T-helper 1 cell (primary cell): Measurements from ENCODE around the gene MAGI1.
"Not testable (repeated sequence)": the region's sequence is repeated elsewhere in the genome, so short reads cannot be mapped to it uniquely, and the experiment has no call there.

ENCODE experiments used
- DNase-seq, 5 donors: peaks; one replicate each; pipeline ENCODE4 v3.0.0-alpha.2; 2012 to 2020

The MAGI1 gene

GRCh38 chr3:65871305-65872141 lies 167.2 kb downstream of the MAGI1 start:
- DNase-seq = no peak

DNA sequence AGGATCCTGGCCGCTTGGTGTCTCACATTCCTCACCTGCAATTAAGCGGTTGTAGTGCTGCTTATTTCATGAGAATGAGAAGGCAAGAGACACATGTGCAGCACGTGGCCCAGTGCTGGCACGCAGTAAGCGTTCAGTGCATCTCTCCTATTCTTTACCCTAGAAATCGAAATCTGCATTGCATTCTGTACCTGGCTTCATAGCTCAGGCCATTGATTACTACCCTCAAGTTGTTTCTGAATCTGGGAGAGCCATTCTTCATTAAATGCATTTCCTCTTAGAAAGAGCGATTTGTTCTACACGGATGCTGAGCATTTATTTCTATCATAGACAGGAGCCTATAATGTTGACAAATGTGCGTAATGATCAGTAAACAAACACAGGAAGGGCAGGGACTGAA lies 168.9 kb downstream of the MAGI1 start:
- DNase-seq = no peak

DNA sequence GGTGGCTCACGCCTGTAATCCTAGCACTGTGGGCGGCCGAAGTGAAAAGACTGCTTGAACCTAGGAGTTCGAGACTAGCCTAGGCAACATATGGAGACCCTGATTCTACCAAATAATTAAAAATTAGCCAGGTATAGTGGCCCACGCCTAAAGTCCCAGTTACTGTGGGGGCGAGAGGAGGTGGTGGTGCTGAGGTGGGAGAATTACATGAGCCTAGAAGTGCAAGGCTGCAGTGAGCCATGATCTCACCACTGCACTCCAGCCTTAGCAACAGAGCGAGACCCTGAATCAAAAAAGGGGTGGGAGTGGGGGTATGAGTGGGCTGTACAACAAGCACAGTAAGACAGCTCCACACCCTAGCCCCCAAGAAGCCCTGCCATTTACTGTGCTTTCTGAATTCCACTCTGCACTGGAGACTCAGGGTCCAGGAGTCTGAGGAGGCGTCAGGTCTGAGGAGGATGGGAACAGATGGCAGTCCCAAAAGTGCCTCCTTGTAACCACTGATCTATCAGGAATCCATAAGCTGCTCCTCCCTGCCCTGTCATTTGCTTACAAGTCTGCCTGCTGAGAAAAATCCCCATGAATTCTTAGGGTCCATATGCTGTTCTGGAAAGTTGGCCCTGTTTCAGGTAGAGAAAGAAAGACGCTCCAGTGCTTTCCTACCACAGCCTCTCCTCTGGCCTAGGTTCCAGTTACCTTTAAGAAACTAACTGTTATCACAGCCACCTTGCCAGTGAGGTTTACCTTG lies 171.1 kb downstream of the MAGI1 start:
- no peak for DNase-seq

GRCh38 chr3:65864357-65864904 lies 174.3 kb downstream of the MAGI1 start:
- no peak for DNase-seq

DNA sequence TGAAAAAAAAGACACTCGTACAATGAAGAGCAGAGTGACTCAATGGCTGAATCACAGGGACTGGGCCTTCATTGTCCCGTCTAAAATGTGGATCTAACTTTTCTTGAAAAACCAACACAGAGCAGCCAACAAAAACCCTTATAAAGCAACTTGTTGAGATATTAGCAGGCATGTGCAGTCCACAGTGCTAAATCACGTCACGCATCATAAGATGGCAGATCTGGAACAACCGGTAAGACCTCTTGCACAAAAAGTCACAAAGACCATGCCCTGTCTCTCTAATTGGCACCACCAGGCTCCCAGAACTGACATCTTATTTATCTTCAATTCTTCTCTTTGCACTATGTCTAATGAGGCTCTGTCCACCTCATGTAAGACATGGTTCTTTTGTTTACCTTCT lies 177.0 kb downstream of the MAGI1 start:
- DNase-seq = no peak

DNA sequence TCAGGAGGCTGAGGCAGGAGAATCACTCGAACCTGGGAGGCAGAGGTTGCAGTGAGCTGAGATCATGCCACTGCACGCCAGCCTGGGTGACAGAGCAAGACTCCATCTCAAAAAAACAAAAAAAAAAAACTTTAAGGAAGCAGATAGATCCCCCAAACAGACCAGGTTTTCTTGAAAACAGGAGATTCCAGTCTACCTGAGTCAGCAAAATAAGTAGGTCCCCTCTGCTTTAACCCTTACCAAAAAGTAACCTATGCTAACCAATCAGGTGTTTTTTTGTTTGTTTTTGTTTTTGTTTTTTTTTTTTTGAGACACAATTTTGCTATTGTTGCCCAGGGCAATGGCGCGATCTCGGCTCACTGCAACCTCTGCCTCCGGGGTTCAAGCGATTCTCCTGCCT lies 179.1 kb downstream of the MAGI1 start:
- DNase-seq = not testable (repeated sequence)

DNA sequence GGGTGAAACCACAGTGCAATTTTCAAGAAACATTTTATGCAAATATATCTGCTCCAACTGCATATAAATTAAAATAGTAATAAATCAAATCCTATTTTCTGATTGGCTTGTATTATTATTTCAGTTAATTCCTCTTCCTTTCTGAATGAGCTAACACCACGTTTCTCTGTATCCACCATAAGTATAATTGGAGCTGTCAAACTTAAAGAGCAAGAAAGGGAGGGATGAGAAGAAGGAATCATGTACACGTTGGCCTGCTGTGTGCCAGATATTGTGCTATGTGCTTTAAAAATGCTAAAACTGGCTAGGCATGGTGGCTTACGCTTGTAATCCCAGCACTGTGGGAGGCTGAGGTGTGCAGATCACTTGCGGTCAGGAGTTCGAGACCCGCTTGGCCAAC lies 180.0 kb downstream of the MAGI1 start:
- no peak for DNase-seq

GRCh38 chr3:65857327-65857726 lies 181.4 kb downstream of the MAGI1 start:
- no peak for DNase-seq

GRCh38 chr3:65856907-65857306 lies 181.8 kb downstream of the MAGI1 start:
- DNase-seq = no peak

- no peak for DNase-seq
Observed at GRCh38 chr3:65855370-65856100, 183.2 kb downstream of the MAGI1 start.

- DNase-seq = no peak
Observed at GRCh38 chr3:65854606-65855304, 184.0 kb downstream of the MAGI1 start.

DNA sequence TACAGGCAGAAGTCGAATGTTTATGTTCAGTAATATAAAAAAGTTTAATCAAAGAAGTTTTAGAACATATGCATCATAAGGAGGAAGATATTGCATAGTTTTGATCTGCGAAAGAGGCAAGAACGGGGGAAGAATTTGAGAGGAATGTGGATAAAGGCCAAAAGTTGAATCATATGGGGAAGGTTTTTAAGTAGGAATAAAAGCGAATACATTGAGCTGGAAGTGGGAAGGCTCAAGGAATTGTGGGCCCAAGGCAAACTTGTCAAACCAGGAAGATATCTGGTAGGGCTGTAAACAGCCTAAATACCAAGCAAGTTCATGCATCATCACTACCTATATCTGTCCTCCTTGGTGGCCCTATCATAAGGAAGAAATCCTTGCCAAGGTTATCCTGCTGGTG lies 186.9 kb downstream of the MAGI1 start:
- no peak for DNase-seq

GRCh38 chr3:65850261-65850660 lies 188.5 kb downstream of the MAGI1 start:
- DNase-seq = no peak

GRCh38 chr3:65848024-65848423 lies 190.7 kb downstream of the MAGI1 start:
- no peak for DNase-seq

GRCh38 chr3:65846936-65847335 lies 191.8 kb downstream of the MAGI1 start:
- no peak for DNase-seq

- no peak for DNase-seq
Observed at GRCh38 chr3:65844370-65844769, 194.3 kb downstream of the MAGI1 start.

DNA sequence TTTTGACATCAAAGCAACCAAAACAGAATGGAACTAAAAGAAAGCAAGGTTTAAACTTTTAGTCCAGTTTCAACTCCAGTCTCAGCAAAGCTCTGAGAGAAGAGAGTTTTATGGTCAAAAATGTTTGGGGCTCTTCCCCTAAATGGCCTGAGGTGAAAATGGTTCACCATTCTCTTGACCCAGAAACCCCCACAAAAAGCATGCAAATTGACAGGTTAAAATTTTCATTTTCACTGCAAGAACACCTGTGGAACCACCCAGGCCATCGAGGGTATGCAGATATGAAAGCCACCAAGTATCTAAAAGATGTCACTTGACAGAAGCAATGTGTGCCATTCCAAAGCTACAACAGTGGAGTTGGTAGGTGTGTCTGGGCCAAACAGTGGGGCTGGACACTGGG lies 195.0 kb downstream of the MAGI1 start:
- no peak for DNase-seq

DNA sequence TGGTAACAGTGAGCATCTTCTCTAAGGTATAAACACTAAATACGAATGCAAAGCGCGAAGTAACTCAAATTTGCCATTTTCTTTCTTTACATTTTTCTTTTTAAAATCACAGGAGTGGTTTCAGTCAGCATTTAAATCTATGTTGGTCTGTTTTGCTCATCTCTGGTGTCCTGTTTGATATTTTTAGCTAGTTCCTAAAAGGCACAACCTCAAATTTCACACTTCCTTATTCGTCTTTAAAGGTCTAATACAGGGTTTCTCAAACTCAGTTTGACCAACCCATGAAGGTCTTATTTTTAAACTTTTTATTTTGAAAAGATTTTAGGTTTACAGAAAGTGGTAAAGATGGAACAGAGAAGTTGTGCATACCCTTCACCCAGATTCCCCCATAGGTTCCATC lies 201.1 kb downstream of the MAGI1 start:
- no peak for DNase-seq

GRCh38 chr3:65836047-65836446 lies 202.7 kb downstream of the MAGI1 start:
- DNase-seq = no peak

- no peak for DNase-seq
Observed at GRCh38 chr3:65833761-65834505, 204.8 kb downstream of the MAGI1 start.

GRCh38 chr3:65831733-65832425 lies 206.8 kb downstream of the MAGI1 start:
- DNase-seq = no peak
